ENCODE results near the gene ATG14. TPM values are rescaled to one million over a fixed set of nuclear protein-coding genes. Genes with fewer than 3 reads are reported as not detected.
A peak's percentile ranks its signal among the peaks of the same experiment; 100 is the strongest.

Gene ATG14
- total RNA-seq, 4 donors from 2014 or later: 10.3 to 18.9 (median 13.9) TPM

DNA sequence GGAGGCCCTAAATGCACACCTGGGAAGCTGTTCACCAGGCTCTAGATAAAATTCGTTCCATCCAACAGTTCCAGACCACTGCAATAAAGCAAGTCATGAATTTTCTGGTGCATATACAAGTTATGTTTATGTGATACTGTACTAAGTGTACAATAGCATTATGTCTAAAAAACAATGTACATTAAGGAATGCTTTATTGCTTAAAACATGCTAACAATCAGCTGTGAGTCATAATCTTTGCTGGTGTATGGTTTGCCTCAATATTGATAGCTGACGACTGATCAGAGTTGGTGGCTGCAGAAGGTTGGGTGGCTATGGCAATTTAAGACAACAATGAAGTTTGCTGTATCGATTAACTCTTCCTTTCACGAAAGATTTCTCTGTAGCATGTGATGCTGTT, 52.3 kb downstream of the ATG14 start:
- no peaks in the 10 kb centered on the region for H3K9me3 ChIP-seq
- H3K27ac ChIP-seq: no peak overlapping the region
- H3K27me3 ChIP-seq: no peaks in the 10 kb centered on the region
- DNase-seq: no peak
- peaks cover 0 to 6% (median 0%) of the 10 kb centered on the region in 3 donors for H3K36me3 ChIP-seq
- no peak for TF ChIP-seq CTCF (IDR thresholded peaks at IDR 0.05)
- no peak for TF ChIP-seq POLR2A (IDR thresholded peaks at IDR 0.05)
- H3K4me1 ChIP-seq: peaks cover 0 to 8% (median 0%) of the 10 kb centered on the region in 4 donors
- H3K4me3 ChIP-seq: no peak overlapping the region

- Histone ChIP-seq H3K4me3 (no peak overlapping the region), H3K27ac (no peak overlapping the region), H3K27me3 (no peaks in the 10 kb centered on the region), H3K9me3 (no peaks in the 10 kb centered on the region), H3K4me1 (peaks cover 0 to 12% (median 0%) of the 10 kb centered on the region in 4 donors), H3K36me3 (peaks cover 0 to 11% (median 0%) of the 10 kb centered on the region in 3 donors)
- DNase-seq: no peak
- no peak for TF ChIP-seq POLR2A (IDR thresholded peaks at IDR 0.05)
- TF ChIP-seq CTCF (IDR thresholded peaks at IDR 0.05): no peak
These were observed 54.7 kb downstream of the ATG14 start for GRCh38 chr14:55356913-55357312.

DNA sequence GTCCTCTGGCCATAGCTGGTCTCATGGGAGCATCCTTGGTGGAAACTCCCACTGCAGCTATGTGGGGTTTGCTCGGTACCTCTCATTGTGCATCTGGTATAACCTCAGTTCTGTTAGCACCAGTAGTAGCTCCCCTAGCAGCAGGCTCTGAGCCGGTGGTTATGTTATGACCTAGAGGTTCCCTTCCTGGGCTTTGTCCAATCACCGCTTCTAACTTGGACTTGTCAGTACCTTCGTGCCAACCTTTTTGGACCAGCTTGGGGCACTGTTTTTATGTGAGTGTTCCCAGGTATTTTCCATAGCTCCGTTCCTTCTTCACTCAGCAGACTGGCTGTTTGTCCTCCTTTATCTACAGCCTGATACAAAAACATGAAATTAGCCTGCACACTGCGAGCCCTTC, 55.7 kb downstream of the ATG14 start:
- Histone ChIP-seq H3K9me3 (no peaks in the 10 kb centered on the region), H3K36me3 (peaks cover 0 to 21% (median 0%) of the 10 kb centered on the region in 3 donors), H3K4me3 (no peak overlapping the region), H3K27me3 (no peaks in the 10 kb centered on the region), H3K27ac (no peak overlapping the region), H3K4me1 (peaks cover 0 to 12% (median 0%) of the 10 kb centered on the region in 4 donors)
- DNase-seq: no peak
- TF ChIP-seq CTCF (IDR thresholded peaks at IDR 0.05) (no peak), POLR2A (IDR thresholded peaks at IDR 0.05) (no peak)

- peaks cover 0 to 27% (median 0%) of the 10 kb centered on the region in 3 donors for H3K36me3 ChIP-seq
- no peak overlapping the region for H3K4me3 ChIP-seq
- TF ChIP-seq CTCF (IDR thresholded peaks at IDR 0.05) (peak in 4 of 6 experiments; percentile 49 to 88 (median 78)), POLR2A (IDR thresholded peaks at IDR 0.05) (no peak)
- peak in 2 of 3 donors; percentile 55 to 82 for DNase-seq
- H3K9me3 ChIP-seq: no peaks in the 10 kb centered on the region
- H3K4me1 ChIP-seq: peaks cover 0 to 12% (median 0%) of the 10 kb centered on the region in 4 donors
- H3K27ac ChIP-seq: peak overlapping the region in 3 of 4 donors; percentile 11 to 38 (median 19)
- no peaks in the 10 kb centered on the region for H3K27me3 ChIP-seq
These were observed 57.1 kb downstream of the ATG14 start for GRCh38 chr14:55354500-55354899.

- TF ChIP-seq POLR2A (IDR thresholded peaks at IDR 0.05) (no peak), CTCF (IDR thresholded peaks at IDR 0.05) (no peak)
- Histone ChIP-seq H3K4me3 (no peak overlapping the region), H3K27me3 (no peaks in the 10 kb centered on the region), H3K36me3 (peaks cover 0 to 27% (median 0%) of the 10 kb centered on the region in 3 donors), H3K4me1 (peaks cover 0 to 12% (median 0%) of the 10 kb centered on the region in 4 donors), H3K9me3 (no peaks in the 10 kb centered on the region), H3K27ac (peak overlapping the region in 3 of 4 donors; percentile 11 to 38 (median 19))
- no peak for DNase-seq
These were observed 57.8 kb downstream of the ATG14 start for GRCh38 chr14:55353686-55354467.

All from Peyer's patch (tissue), 4 donors.